Stimulated activated CD4-positive, alpha-beta T cell treated with anti-CD3 and anti-CD28 coated beads, TNF-alpha, amount 100 ng/mL, for 4 hours (primary cell): ENCODE results near the gene KCNJ11.
"Not testable (repeated sequence)": the region's sequence is repeated elsewhere in the genome, so short reads cannot be mapped to it uniquely, and the experiment has no call there.

Source experiments
- DNase-seq, 3 experiments: peaks; one replicate each; pipeline ENCODE4 v3.0.0-alpha.2; 2020; ENCODE audit warnings: low read depth in 3 of 3

KCNJ11 gene

DNA sequence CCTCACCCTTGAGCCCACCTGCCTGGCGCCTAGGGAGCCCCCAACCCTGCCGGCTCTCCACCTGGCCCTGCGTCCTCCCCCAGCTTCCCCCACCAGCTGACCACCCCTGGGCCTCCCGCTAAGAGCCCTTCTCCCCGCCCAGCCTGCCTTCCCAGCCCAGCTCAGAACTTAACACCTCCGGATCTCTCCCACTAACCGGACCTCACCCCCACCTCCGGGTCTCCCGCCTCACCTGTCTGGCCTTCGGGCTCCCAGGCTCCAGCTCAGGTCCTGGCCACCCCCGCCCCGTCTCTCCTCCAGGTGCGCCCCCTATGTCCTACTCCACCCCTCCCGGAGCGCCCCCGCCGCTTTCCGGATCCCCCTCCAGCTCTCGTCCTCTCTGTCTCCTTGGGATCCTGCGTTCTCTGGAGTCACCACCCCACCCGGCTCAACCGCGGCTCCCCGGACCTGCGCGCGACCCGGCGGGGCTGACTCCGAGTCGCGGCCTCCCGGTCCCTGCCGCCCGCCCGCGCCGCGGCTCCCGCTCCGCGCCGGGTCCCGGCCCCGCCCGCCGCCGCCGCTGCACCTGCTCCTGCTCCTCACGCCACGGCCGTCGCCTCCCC, at the start of gene KCNJ11:
KCNJ11 (minus strand) TSS at position 51 of the 602 bp plus-strand sequence. CDS start 568 bp downstream, outside the sequence.
- no peak for DNase-seq

DNA sequence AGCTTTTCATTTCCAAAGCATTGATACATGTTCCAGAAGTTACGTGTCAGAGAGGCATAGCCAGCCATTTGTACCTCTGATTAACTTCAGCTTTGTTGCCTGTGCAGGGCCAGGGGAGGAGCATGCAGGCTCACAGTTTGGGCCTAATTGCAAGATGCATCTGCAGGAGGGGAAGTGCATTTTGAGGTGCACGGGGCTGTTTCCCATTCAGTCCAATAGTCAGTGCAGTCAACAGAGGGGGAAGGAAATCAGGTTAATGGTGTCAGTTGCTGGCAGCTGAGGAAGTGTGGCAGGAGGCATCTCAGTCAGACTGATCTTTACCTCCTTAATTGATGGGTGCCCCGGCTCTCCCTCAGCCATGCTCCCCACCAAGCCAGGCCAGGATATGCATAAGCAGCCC, 48.9 kb upstream of the KCNJ11 start:
- DNase-seq: no peak

DNA sequence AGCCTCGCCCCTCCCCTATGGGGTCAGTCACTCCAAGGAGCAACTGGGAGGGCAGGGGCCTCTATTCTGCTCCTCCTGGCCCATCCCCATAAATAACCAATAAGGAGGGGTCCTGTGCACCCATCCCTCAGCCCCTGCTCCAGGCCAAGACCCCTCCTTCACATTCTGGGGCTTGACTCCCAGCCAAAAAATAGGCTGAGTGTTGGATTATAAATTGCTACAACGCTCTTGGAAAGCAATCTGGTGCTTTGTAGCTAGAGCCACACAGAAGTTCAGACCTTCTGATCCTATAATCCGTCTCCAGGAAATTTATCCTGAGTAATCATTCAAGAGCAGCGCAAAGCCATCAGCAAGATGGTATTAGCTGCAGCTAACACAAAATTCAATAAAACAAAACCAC, 45.6 kb upstream of the KCNJ11 start:
- DNase-seq: no peak

DNA sequence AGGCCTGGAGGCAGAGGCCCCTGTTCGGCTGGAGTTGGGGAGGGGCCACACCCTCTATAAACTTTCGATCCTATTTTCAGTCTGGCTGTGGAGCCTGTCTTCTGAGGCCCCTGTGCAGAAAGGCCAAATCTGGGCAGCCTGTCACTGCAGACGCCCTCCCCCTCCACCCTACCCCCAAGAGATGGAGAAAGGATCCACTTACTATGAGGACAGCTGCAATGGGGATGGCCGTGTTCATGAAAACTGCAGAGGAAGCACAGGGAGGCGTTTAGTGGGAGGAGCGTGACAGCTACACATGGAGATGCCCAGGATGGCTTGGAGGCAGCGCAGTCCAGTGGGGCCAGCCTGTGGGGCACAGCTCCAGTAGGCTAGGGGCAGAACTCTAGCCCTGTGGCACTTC, 43.5 kb upstream of the KCNJ11 start:
- DNase-seq: no peak

DNA sequence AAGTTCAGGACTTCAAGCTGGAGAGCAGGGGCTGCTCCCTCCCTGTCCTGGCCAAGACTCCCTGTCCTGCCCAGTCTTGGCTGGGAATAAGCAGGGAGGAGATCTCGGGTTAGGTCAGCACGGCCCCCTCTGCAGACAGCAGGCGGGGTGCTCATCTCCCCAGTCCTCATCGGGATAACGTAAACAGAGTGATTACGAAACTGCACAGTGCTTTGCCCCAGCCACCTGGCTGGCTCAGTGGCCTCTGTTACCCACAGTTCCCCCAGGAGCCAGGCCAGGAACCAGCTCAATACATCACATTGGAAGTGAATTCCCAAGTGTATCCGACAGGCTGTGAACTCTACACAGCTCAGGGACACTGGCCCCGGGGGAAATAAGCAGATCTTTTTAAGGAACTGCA, 42.7 kb upstream of the KCNJ11 start:
- DNase-seq: no peak

DNA sequence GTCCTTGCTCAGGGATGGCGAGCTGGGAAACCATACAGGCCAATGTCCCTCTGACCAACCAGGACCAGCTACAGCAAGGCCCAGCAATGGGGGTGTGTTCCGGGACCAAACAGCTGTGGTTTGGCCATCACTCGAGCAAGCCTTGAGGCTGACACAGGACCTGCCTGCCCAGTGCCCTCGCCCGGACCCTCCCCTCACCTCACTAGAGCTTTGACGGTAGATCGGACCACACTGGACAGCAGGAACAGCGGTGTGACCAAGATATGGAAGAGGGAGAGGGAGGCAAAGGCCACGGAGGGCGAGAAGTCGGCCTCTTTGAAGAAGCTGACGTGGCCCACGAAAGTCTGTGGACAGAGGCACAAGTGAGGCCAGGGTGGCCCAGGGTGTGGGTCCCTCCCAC, 42.2 kb upstream of the KCNJ11 start:
- no peak for DNase-seq

DNA sequence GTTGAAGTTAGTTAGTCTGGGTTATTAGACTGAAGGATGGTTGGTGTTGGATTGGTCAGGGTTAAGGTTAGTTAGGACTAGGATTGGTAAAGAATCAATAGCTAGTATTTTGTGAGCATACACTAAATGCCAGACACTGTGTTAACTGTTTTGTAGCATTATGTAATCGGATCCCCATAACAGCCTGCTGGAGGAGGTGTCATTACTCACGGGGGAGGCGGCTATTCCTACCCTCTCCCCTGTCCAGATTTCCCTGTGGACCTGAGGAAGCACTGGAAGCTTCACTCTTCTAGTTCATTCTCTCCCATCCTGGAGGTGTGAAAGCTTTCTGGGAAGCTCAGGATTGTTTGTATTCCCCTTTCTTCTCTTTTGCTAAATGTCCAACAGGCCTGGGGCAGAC, 40.5 kb upstream of the KCNJ11 start:
- no peak for DNase-seq

DNA sequence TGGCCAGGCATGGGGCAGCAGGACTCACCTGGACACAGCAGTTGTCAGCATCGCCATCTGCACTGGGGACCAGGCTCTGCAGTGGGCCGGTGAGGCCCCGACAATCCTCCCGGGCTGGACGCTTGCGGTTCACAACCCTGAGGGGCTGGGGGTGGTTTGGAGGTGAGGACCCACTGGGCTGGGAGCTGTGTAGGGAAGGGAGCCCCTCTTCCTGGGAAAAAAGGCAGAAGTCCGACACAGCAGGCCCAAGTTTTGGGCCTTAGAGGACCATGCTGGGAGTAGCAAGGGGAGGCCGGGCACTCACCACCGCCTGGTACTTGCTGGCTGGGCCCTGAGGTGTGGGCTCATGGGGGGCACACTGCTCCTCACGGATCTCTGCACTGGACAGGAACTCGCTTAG, 39.8 kb upstream of the KCNJ11 start:
- no peak for DNase-seq

DNA sequence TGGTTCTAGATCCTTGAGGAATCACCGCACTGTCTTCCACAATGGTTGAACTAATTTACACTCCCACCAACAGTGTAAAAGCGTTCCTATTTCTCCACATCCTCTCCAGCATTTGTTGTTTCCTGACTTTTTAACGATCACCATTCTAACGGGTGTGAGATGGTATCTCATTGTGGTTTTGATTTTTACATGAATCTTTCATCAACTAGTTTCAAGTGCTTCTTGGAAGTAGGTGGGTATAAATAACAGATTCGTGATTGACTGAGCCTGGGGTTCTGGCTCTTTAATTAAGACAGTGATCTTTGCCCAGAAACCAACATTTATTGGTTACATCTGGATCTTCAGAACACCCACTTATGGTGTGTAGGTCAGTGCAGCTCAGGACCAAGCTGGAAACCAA, 37.8 kb upstream of the KCNJ11 start:
- DNase-seq: not testable (repeated sequence)

DNA sequence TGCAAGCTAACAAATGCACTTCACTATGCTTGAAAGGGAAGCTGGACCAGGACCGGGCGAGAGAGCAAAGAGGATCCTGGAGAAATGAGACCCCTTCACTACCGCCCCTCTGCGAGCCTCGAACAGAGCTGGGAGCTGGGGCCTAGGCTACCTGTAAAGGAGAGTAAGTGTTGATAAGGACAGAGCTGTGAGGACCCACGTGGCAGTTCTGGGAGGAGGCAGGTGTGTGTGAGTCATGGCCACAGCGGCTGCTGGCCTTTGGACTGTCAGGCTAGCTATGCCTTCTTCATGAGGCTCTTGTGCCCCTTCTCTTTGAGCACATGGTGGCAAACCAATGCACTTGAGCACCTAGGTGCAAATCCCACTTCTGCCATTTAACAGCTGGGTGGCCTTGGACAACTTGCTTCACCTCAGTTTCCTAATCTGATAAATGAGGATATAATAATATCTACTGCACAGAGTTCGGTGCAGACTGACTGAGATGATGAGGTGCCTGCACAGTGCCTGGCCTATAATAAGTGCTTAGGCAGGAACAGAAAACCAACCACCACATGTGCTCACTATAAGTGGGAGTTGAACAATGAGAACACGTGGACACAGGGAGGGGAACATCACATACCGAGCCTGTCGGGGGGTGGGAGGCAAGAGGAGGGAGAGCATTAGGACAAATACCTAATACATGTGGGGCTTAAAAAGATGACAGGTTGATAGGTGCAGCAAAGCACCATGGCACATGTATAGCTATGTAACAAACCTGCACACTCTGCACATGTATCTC, 35.3 kb upstream of the KCNJ11 start:
- DNase-seq: no peak

DNA sequence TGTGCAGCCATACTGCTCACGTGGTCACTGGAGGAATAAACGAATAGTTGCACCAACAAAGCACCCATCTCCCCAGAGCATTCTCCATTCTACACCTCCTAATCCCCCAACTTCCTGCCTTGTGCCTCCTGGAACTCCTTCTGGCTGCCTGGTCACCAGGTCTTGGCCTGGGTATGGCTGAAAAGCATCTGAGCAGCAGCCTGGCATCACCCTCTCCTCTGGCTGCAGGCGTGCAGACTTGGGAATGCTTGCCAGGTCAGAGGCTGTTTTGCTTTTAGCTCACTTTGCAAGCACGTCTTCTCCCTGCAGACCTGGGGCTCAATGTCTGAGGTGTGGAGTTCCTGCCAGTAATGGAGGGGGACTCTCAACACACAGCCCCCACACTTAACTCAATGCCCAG, 33.3 kb upstream of the KCNJ11 start:
- no peak for DNase-seq

DNA sequence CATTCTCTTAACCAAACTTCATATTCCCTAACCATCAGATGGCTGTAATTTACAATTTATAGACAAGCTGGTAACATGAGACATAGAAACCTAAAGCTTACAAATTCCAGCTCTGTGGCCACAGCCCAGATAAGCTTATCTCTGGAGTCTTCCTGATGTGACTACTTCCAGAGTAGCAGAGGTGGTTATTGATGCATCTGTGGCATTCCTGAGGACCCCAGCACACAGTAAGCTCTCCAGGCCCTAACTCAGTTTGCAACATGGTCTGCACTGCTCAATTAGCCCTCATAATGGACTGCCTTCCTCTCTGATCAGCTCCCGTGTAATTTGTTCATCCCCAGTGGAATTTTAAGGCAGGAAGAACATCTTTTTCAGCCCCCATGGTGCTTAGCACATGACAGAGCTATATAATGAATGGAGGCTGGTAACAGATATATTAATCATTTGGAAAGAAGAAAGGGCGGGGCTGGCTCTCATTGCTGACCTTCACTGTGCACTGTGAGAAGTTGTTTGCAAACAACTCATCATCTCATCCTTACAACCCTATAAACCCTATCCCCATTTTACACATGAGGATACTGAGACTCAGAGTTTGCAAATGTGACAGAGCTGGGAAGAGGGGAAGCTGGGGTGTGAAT, 30.1 kb upstream of the KCNJ11 start:
- DNase-seq: no peak

DNA sequence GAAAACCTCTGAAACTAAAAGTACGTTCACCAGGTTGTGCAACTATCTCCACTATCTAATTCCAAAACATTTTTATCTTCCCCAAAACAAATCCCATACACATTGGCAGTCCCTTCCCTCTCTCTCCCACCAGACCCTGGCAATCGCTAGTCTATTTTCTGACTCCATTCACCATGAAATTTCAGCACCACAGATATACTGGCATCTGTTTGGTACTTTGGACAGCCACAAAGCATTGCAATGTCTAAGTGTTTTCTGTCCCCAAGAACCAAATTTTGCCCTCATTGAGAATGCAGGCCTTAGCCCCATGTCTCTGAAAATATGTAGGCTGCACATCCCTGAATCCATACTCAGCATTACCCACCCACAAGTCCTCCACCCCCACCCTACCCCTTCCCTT, 28.0 kb upstream of the KCNJ11 start:
- no peak for DNase-seq

DNA sequence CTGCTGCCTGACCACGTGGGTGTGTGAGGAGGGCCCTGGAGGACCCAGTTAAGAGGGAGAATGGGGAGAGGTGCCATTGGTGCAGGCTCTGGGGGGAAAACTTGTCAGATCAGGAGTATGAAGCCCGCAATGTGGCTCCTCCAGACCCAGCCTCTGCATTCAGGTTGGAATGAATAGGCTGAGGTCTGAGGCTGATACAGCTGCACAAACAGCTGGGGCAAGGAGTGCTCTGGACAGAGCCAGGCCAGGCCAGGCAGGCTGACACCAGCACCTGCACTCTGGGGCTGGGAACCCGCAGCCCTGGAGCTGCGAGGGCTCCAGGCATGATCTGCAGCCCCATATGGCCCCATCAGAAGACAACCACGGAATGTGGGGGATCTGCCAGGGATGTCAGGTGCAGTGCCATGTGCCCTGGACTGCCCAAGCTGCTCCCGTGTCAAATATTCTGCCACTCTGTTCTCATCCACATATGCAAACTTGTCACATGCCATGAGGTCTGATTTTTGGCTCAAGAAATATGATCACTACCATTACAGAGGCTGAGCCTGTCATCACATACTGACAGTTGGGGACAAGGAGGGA, 27.2 kb upstream of the KCNJ11 start:
- DNase-seq: no peak

DNA sequence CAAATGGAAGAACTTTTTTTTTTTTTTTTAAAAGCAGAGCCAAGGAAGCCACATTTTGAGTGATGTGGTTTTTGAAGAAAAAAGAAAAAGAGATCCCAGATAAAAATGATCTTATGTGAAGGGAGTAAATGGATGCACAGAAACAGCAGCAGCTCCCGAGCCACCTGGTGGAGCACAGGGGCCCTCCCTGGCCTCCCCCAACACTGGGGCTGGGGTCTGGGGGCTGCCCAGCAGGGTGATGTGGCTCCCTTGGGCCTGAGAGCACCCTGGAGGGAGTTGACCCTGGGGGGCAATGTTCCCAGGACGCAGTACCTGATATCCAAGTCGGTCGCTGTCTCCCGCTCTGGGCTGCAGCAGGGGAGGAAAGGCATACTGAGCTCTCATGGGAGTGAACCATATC, 26.5 kb upstream of the KCNJ11 start:
- no peak for DNase-seq

DNA sequence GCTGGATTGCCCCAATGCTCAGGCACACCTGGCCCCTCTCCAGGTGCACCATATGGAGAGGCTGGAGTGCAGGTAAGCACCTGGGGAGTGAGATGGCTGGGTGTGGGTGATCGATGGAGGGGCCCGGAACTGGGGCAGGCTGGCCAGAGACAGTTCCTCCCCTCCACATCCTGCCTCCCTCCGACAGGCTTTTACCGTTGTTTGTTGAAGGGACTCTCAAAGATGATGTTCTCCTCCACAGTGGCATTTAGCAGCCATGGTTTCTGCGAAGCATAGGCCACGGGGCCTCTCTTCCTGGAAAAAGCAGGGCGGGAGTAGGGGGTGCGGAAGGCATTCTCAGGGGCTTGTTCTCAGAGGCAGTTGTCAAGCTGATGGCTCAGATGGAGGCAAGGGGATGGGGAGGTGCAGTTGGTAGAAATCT, 25.9 kb upstream of the KCNJ11 start:
- no peak for DNase-seq

DNA sequence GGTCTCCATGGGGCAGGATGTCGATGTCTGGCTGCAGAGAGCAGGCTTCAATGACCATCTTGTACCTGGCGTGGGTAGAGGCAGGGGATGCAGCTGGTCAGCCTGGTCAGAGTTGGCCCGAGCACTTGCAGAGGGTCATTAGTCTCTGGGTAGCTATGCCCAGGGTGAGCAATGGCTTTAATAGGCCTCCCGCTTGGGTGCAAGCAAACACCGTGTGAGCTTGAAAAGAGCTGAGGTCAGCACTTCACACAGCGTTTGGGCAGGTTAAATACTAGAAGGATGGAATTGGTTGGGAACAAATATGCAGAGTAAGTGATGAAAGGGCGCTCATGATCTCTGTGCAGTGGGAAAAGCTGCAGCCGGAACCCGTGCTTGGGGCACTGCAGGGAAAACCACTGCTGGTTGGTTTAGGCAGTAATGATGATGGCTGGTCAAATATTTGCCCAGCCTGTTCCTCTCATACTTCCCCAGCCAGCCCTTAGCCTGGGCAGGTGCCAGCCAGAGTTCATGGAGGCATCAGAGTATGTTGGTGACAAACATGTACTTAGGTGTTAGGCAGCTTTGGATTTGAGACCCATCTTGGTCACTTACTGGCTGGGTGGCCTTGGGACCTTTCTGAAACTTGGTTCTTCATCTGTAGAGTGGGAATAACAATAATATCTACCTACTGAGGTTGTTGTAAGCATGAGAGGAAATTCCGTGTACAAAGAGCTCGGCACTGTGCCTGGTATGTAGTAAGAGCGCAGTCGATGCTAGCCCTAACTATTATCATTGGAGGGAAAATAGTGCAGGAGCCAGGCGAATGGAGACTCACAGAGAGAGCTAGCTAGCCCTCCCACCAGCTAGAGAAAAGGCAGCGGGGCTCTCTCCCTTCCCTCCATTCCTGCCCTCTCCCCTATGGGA, 25.2 kb upstream of the KCNJ11 start:
- DNase-seq: no peak

DNA sequence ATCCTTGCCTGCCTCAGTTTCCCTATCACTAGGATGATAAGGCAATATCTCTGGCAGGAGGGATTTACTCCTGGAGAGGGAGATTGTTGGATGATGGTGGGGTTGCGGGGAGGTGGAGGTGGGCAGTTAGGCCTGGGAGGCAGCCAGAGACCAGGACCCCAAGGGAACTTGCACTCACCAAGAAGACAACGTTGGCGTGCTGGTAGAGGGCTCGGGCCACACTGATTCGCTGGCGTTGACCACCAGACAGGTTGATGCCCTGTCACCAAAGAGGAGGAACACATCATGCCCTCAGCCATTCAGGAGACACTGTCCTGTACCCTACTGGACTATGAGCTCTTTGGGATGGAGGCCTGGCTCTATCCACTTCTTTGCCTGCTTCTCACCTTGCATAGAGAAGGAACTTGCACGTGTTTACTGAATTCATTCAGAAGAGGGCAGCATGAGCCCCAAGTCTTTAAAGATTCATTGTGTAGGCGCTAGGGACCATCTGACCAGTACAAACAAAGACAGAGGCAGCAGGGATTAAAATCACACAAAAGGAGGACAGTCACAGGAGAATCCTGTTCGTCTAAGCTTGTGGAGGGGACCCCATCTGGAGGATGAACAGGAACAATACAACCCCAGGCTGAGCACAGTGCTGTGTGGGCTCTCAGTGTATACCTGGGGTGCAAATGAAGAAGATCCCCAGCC, 24.2 kb upstream of the KCNJ11 start:
- no peak for DNase-seq

DNA sequence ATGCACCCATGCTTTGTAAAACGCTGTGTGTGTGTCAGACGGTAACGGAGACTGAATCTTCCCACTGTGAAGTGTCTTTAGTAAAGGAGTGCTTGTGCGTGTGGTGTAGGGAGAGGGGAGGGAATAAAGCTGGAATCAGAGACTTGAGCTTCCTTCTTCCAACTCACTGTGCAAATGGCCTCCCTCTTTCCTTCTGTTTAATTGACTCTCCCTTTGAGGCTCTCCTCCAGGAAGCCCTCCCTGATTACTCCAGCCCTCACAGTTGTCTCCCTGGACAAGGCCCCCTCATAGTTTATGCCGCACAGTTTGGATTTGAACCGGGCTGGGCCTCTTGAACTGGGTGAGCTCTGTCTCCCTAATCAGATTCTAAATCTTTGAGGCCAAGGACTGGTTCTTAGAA, 23.0 kb upstream of the KCNJ11 start:
- no peak for DNase-seq

DNA sequence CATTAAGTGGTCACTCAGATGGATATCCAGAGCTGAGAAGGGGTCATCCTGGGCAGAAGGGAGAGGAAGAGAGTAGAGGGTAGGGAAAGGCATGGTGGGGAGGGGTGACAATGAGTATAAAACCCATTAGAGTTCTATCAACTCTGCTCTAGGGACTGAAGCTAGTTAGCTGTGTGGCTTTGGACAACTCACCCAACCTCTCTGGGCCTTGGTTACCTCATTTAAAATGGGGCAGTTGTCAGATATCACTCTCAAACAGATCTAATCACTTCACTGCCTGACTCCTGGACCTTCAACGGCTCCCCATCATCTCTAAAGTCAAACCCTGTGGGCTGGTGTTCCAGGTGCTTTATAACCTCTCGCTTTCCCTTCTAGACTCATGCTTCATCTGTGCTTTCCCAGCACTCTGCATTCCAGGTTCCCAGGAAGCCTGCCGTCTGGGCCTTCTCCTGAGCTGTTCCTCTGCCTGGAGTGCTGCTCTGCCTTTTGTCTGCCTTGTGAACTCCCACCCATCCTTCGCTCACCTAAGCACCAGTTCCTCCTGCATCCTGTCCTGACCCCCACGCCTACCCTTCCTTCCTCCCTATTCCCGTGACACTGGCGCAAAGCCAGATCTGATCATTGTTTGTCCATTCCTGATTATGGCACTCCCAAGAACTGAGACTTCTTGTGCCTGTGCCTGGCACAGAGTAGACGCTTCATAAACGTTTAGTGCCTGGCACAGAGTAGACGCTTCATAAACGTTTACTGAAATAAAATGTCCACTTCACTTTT, 22.3 kb upstream of the KCNJ11 start:
- no peak for DNase-seq
